ENCODE data around the gene CILP. TPM values are rescaled to one million over a fixed set of nuclear protein-coding genes. Genes with fewer than 3 reads are reported as not detected.

CILP gene
- total RNA-seq, 1 experiment from 2014 or later: 0.03 TPM

GRCh38 chr15:65222891-65223290, 11.6 kb upstream of the CILP start:
- DNase-seq (ENCODE audit: low spot score): no peak

- DNase-seq (ENCODE audit: low spot score): no peak
These were observed 10.4 kb upstream of the CILP start for GRCh38 chr15:65221697-65222096.

GRCh38 chr15:65219137-65219536, 7.9 kb upstream of the CILP start:
- DNase-seq (ENCODE audit: low spot score): no peak

- no peak for DNase-seq (ENCODE audit: low spot score)
These were observed 6.5 kb upstream of the CILP start for GRCh38 chr15:65217526-65218482.

GRCh38 chr15:65215496-65215895, 4.2 kb upstream of the CILP start:
- DNase-seq (ENCODE audit: low spot score): no peak

- no peak for DNase-seq (ENCODE audit: low spot score)
These were observed 2.7 kb upstream of the CILP start for GRCh38 chr15:65214010-65214409.

- DNase-seq (ENCODE audit: low spot score): no peak
These were observed 2.0 kb upstream of the CILP start for GRCh38 chr15:65213241-65213640.

- peak; percentile 25 for DNase-seq (ENCODE audit: low spot score)
These were observed 824 bp upstream of the CILP start for GRCh38 chr15:65212097-65212496.

GRCh38 chr15:65211482-65211982, 259 bp upstream of the CILP start:
- DNase-seq (ENCODE audit: low spot score): no peak

GRCh38 chr15:65209701-65210643, 1.3 kb downstream of the CILP start:
- no peak for DNase-seq (ENCODE audit: low spot score)

- no peak for DNase-seq (ENCODE audit: low spot score)
These were observed 2.6 kb downstream of the CILP start for GRCh38 chr15:65208647-65209046.

GRCh38 chr15:65207280-65207840, 3.9 kb downstream of the CILP start:
- no peak for DNase-seq (ENCODE audit: low spot score)

- DNase-seq (ENCODE audit: low spot score): no peak
These were observed 4.5 kb downstream of the CILP start for GRCh38 chr15:65206750-65207149.

- DNase-seq (ENCODE audit: low spot score): no peak
These were observed 6.2 kb downstream of the CILP start for GRCh38 chr15:65204931-65205660.

- no peak for DNase-seq (ENCODE audit: low spot score)
These were observed 6.9 kb downstream of the CILP start for GRCh38 chr15:65204236-65204930.

GRCh38 chr15:65201918-65202317, 9.4 kb downstream of the CILP start:
- DNase-seq (ENCODE audit: low spot score): no peak

GRCh38 chr15:65198571-65198970, 12.7 kb downstream of the CILP start:
- no peak for DNase-seq (ENCODE audit: low spot score)

- DNase-seq (ENCODE audit: low spot score): no peak
These were observed 14.0 kb downstream of the CILP start for GRCh38 chr15:65197337-65197645.

- no peak for DNase-seq (ENCODE audit: low spot score)
These were observed 14.5 kb downstream of the CILP start for GRCh38 chr15:65196637-65197336.

- DNase-seq (ENCODE audit: low spot score): no peak
These were observed 15.7 kb downstream of the CILP start for GRCh38 chr15:65195548-65195923.

All from HT-29 (cell line).